Neutrophil (primary cell): Measurements from ENCODE around the gene AWAT1.

Experiments
- H3K27ac ChIP-seq: fragments of 200-600 bp; sonication (generic); 2 replicates; pipeline ENCODE4 v1.5.1; 2016; ENCODE audit warnings: mild to moderate bottlenecking, moderate library complexity
- H3K27me3 ChIP-seq: fragments of 200-600 bp; sonication (generic); 2 replicates; pipeline ENCODE4 v1.6.0; 2016; ENCODE audit warnings: mild to moderate bottlenecking
- H3K36me3 ChIP-seq: fragments of 200-600 bp; sonication (generic); 2 replicates; pipeline ENCODE4 v1.5.1; 2017
- H3K4me1 ChIP-seq, 2 experiments: fragments of 200-600 bp in 1 of 2; sonication (generic) in 1 of 2; 1 replicate in 1 of 2; 2 replicates in 1 of 2; pipeline versions ENCODE4 v1.5.1 to v1.6.1; 2013 to 2016; ENCODE audit warnings: low read depth in 1 of 2, low read length in 1 of 2, mild to moderate bottlenecking in 1 of 2, moderate library complexity in 1 of 2; ENCODE audit not compliant: control insufficient read depth in 1 of 2, insufficient read depth in 1 of 2
- H3K4me3 ChIP-seq, 2 experiments: fragments of 200-600 bp in 1 of 2; sonication (generic) in 1 of 2; 1 replicate in 1 of 2; 2 replicates in 1 of 2; pipeline ENCODE4 v1.5.1; 2013 to 2016; ENCODE audit warnings: low read depth in 1 of 2, low read length in 1 of 2, mild to moderate bottlenecking in 1 of 2, moderate library complexity in 1 of 2
- H3K9me3 ChIP-seq: fragments of 200-600 bp; sonication (generic); 2 replicates; pipeline ENCODE4 v1.5.1; 2016
- TF ChIP-seq, protein P1 (sequence below): fragments of 200-600 bp; sonication (generic); IDR thresholded peaks from 2 replicates; pipeline ENCODE4 v1.5.1; 2016; ENCODE audit warnings: antibody characterized with exemption

The AWAT1 gene

DNA sequence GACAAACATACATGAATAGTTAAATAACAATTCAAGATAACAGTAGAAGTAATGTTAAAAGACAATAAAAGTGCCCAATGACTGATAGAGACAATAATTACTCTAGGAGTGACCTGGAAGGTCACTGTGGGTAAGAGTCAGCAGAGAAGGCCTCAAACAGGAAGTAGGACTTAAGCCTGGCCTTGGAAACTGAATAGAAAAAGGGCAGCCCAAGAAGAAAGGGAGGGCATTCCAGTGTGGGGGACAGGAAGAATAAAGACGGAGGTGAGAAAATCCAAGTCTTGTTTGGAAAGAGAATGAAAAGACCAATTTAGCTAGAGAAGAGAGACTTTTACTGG is 19.6 kb downstream of the AWAT1 start:
- Histone ChIP-seq H3K4me1 (no peaks in the 10 kb centered on the region), H3K4me3 (no peak overlapping the region), H3K9me3 (no peaks in the 10 kb centered on the region), H3K27ac (no peak overlapping the region), H3K27me3 (no peaks in the 10 kb centered on the region), H3K36me3 (no peaks in the 10 kb centered on the region)
- TF ChIP-seq, protein P1, sequence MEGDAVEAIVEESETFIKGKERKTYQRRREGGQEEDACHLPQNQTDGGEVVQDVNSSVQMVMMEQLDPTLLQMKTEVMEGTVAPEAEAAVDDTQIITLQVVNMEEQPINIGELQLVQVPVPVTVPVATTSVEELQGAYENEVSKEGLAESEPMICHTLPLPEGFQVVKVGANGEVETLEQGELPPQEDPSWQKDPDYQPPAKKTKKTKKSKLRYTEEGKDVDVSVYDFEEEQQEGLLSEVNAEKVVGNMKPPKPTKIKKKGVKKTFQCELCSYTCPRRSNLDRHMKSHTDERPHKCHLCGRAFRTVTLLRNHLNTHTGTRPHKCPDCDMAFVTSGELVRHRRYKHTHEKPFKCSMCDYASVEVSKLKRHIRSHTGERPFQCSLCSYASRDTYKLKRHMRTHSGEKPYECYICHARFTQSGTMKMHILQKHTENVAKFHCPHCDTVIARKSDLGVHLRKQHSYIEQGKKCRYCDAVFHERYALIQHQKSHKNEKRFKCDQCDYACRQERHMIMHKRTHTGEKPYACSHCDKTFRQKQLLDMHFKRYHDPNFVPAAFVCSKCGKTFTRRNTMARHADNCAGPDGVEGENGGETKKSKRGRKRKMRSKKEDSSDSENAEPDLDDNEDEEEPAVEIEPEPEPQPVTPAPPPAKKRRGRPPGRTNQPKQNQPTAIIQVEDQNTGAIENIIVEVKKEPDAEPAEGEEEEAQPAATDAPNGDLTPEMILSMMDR, result no peak

DNA sequence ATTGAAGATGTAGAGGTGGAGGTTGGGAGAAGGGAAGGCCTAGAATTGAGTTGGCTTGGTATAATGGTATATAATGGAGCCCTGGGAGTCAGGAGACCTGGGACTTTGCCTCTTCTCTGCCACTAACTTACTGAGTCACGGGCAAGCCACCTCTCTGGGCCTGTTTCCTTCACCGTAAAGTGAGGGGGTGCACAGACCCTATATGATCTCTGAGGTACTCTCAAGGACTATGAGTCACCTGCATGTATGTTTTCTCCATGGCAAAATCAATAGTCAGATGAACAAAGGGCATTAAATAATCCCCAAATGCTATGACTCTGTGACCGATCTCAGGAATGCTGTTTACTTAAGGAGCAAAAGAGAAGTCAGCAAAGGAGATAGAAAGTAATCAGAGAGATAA is 20.5 kb downstream of the AWAT1 start:
- TF ChIP-seq, protein P1, result no peak

DNA sequence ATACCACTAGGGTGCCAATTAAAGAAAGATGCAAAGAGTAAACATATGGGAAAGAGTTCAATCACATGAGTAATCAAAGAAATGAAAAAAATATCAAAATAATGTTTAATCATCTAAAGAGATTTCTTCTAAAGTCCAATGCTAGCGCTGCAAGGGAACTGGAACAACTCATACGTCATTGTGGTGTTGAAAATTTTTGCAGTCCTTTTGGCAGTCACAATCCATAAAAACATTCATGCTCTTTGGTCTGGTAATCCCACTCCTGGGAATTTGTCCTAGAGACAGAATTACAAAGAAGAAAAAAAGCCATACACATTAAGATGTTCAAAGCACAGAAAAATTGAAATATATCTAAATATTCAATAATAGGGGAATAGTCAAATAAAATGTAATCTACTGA is 21.0 kb downstream of the AWAT1 start:
- Histone ChIP-seq H3K36me3 (no peaks in the 10 kb centered on the region), H3K9me3 (no peaks in the 10 kb centered on the region), H3K27ac (no peak overlapping the region), H3K4me1 (no peaks in the 10 kb centered on the region), H3K27me3 (no peaks in the 10 kb centered on the region), H3K4me3 (no peak overlapping the region)
- TF ChIP-seq, protein P1, result no peak

More for the DNA sequence above, 20.5 kb downstream of the AWAT1 start:
- no peaks in the 10 kb centered on the region for H3K36me3 ChIP-seq
- no peak overlapping the region for H3K27ac ChIP-seq
- no peaks in the 10 kb centered on the region for H3K27me3 ChIP-seq
- no peaks in the 10 kb centered on the region for H3K4me1 ChIP-seq
- no peak overlapping the region for H3K4me3 ChIP-seq
- no peaks in the 10 kb centered on the region for H3K9me3 ChIP-seq

DNA sequence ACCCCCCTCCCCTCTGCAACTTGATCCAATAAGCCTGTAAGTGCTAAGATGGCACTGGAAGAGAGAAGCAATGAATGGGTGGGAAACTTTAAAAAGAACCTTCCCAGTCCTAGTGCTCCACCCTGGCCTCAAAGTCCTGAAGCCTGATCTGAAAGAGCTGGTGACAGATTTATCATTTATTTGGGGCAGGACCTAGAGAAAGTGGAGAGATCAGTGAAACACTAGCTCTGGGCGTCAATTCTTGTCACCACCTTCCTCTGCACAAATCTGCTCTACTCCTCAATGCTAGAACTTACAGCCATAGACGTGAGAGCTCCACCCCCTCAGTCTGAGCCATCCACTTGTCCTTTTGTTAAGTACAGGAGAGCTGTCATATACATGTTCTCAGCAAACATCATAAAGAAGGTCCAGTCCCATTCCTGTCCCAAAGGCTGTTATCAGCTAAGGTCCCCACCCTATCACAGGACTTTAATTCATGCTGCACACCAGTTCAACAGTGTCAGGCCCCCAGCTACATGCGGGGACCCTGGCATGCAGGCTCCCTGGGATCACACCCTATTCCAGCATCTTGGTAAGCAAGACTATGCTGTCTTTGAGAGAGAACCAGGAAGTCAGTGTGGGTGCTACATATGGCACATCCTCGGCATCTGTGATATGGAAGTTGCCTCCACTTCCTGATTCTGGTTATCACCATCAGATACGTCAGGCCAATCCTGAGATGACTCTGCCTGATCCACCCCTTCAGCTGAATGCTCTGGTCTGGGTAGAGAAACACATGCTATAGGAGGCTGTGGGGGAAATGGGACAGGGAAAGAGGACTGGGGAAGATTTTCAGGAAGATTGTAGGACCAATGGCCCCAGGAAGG is 23.2 kb downstream of the AWAT1 start:
- H3K9me3 ChIP-seq, result no peaks in the 10 kb centered on the region
- TF ChIP-seq, protein P1, result no peak
- H3K27me3 ChIP-seq, result no peaks in the 10 kb centered on the region
- no peak overlapping the region for H3K27ac ChIP-seq
- no peaks in the 10 kb centered on the region for H3K4me1 ChIP-seq
- H3K36me3 ChIP-seq, result no peaks in the 10 kb centered on the region
- H3K4me3 ChIP-seq, result no peak overlapping the region

DNA sequence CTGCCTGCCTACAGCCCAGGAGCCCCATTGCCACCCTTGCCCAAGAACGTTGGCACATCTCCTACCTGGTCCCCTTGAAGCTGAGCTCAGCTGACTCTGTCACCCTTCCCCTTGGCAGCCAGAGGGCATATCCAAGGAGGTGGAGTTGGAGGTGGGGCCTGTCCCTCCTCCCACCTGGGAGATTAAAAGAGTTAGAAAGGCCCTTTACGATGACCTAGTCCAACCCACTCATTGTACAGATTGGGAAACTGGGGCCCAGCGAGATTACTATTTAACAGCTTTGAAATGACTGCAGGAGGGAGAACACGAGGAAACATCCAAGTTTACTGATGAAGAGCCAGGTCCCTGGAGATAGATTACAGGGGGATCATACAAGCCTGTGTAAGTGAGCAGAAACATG is 25.6 kb downstream of the AWAT1 start, which contains the start of gene P2RY4:
Gene P2RY4, minus strand, starts transcription at position 101 of the 400 bp plus-strand sequence. CDS start 580 bp downstream, outside the sequence.
- TF ChIP-seq, protein P1, result no peak
- Histone ChIP-seq H3K4me3 (no peak within 1 kb of the TSS), H3K27ac (no peak within 1 kb of the TSS), H3K4me1 (no peaks in the 10 kb centered on the region), H3K36me3 (no peaks in the 10 kb centered on the region), H3K27me3 (no peaks in the 10 kb centered on the region), H3K9me3 (no peaks in the 10 kb centered on the region)
